KBM-7 (cell line): ENCODE measurements around the gene SUCLG2.

ENCODE experiments used
- DNase-seq: peaks from one replicate; pipeline ENCODE4 v3.0.0-alpha.2; 2015
- in situ Hi-C: fragments of 300-500 bp; cut with MboI; formaldehyde crosslinking; loops from 2 replicates; pipeline ENCODE4 v1.14.3; 2020; ENCODE audit warnings: low sequenced_read_pairs, low pct_unique_long_range_greater_than_20kb, mixed read lengths

Gene SUCLG2

GRCh38 chr3:67654099-67654843 lies at the start of gene SUCLG2:
Gene SUCLG2, minus strand, starts transcription at chr3:67654612. Its CDS starts 26 bp downstream, at chr3:67654586.
- peak; percentile 83 for DNase-seq
- in situ Hi-C loops = loop anchor here (25.0 kb wide), 1 partner anchor 267 kb away; no protein-coding TSS in a partner anchor

GRCh38 chr3:67700596-67700995 lies 46.2 kb upstream of the SUCLG2 start:
- DNase-seq = no peak
- in situ Hi-C loops = no loop called here

- in situ Hi-C loops = no loop called here
Measured at GRCh38 chr3:67699882-67700281, 45.5 kb upstream of the SUCLG2 start.

GRCh38 chr3:67692621-67693020 lies 38.2 kb upstream of the SUCLG2 start:
- DNase-seq = no peak
- in situ Hi-C loops = no loop called here

More at GRCh38 chr3:67699882-67700281, 45.5 kb upstream of the SUCLG2 start:
- DNase-seq = no peak

- in situ Hi-C loops = no loop called here
- DNase-seq = no peak
Measured at GRCh38 chr3:67691926-67692325, 37.5 kb upstream of the SUCLG2 start.

- in situ Hi-C loops = no loop called here
- no peak for DNase-seq
Measured at GRCh38 chr3:67691207-67691606, 36.8 kb upstream of the SUCLG2 start.

GRCh38 chr3:67689806-67690205 lies 35.4 kb upstream of the SUCLG2 start:
- in situ Hi-C loops = no loop called here

GRCh38 chr3:67688231-67688630 lies 33.8 kb upstream of the SUCLG2 start:
- DNase-seq = no peak
- in situ Hi-C loops = no loop called here

More at GRCh38 chr3:67689806-67690205, 35.4 kb upstream of the SUCLG2 start:
- DNase-seq = no peak

GRCh38 chr3:67686069-67686468 lies 31.7 kb upstream of the SUCLG2 start:
- no peak for DNase-seq
- in situ Hi-C loops = no loop called here

GRCh38 chr3:67685499-67685898 lies 31.1 kb upstream of the SUCLG2 start:
- in situ Hi-C loops = no loop called here
- DNase-seq = no peak

GRCh38 chr3:67684211-67684610 lies 29.8 kb upstream of the SUCLG2 start:
- in situ Hi-C loops = no loop called here
- DNase-seq = no peak

GRCh38 chr3:67683522-67683921 lies 29.1 kb upstream of the SUCLG2 start:
- in situ Hi-C loops = no loop called here
- no peak for DNase-seq

- in situ Hi-C loops = no loop called here
- no peak for DNase-seq
Measured at GRCh38 chr3:67678665-67679064, 24.3 kb upstream of the SUCLG2 start.

GRCh38 chr3:67674055-67674454 lies 19.6 kb upstream of the SUCLG2 start:
- in situ Hi-C loops = loop anchor here (25.0 kb wide), 1 partner anchor 287 kb away; no protein-coding TSS in a partner anchor
- DNase-seq = no peak

- in situ Hi-C loops = loop anchor here (25.0 kb wide), 1 partner anchor 275 kb away; no protein-coding TSS in a partner anchor
- DNase-seq = no peak
Measured at GRCh38 chr3:67662733-67663132, 8.3 kb upstream of the SUCLG2 start.

- no peak for DNase-seq
- in situ Hi-C loops = loop anchor here (25.0 kb wide), 1 partner anchor 274 kb away; no protein-coding TSS in a partner anchor
Measured at GRCh38 chr3:67661089-67661488, 6.7 kb upstream of the SUCLG2 start.

- in situ Hi-C loops = loop anchor here (25.0 kb wide), 1 partner anchor 270 kb away; no protein-coding TSS in a partner anchor
Measured at GRCh38 chr3:67657192-67657591, 2.8 kb upstream of the SUCLG2 start.

GRCh38 chr3:67656614-67657013 lies 2.2 kb upstream of the SUCLG2 start:
- in situ Hi-C loops = loop anchor here (25.0 kb wide), 1 partner anchor 269 kb away; no protein-coding TSS in a partner anchor
- no peak for DNase-seq

More at GRCh38 chr3:67657192-67657591, 2.8 kb upstream of the SUCLG2 start:
- peak; percentile 63 for DNase-seq

GRCh38 chr3:67655364-67656121 lies 1.1 kb upstream of the SUCLG2 start:
- in situ Hi-C loops = loop anchor here (25.0 kb wide), 1 partner anchor 268 kb away; no protein-coding TSS in a partner anchor
- peak; percentile 93 for DNase-seq

- DNase-seq = no peak
- in situ Hi-C loops = loop anchor here (25.0 kb wide), 1 partner anchor 268 kb away; no protein-coding TSS in a partner anchor
Measured at GRCh38 chr3:67654844-67655177, 399 bp upstream of the SUCLG2 start.
